GM21447 (cell line): ENCODE results near the gene LTBP4.
"Not testable (repeated sequence)": the region's sequence is repeated elsewhere in the genome, so short reads cannot be mapped to it uniquely, and the experiment has no call there.

Experiments
- ATAC-seq: cut with Tn5 transposase; IDR thresholded peaks from one replicate; pipeline ENCODE4 v1.9.1; 2021; ENCODE audit not compliant: unreplicated experiment

The LTBP4 gene

DNA sequence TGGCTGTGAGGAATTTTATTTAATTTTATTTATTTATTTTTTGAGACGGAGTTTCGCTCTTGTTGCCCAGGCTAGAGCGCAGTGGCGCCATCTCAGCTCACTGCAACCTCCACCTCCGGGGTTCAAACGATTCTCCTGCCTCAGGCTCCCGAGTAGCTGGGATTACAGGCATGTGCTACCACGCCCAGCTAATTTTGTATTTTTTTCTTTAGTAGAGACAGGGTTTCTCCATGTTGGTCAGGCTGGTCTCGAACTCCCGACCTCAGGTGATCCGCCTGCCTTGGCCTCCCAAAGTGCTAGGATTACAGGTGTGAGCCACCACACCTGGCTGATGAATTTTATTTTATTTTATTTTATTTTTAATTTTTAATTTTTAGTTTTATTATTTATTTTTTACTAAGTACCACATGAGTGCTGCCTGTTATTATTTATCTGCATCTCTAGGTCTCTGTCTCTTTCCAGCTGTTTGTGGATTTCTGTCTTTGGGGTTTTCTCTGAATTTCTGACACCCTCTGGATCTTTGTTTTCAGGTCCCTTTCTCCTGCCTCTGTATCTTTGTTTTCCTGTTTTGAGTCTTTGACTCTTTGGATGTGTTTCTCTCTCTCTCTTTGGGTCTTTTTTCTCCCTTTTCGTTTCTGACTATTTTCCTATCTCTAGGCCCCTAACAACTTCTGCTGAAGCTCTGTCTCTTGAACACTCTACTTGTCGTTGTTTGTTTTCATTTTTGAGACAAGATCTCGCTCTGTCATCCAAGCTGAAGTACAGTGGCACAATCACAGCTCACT lies 23.4 kb downstream of the LTBP4 start:
- not testable (repeated sequence) for ATAC-seq

DNA sequence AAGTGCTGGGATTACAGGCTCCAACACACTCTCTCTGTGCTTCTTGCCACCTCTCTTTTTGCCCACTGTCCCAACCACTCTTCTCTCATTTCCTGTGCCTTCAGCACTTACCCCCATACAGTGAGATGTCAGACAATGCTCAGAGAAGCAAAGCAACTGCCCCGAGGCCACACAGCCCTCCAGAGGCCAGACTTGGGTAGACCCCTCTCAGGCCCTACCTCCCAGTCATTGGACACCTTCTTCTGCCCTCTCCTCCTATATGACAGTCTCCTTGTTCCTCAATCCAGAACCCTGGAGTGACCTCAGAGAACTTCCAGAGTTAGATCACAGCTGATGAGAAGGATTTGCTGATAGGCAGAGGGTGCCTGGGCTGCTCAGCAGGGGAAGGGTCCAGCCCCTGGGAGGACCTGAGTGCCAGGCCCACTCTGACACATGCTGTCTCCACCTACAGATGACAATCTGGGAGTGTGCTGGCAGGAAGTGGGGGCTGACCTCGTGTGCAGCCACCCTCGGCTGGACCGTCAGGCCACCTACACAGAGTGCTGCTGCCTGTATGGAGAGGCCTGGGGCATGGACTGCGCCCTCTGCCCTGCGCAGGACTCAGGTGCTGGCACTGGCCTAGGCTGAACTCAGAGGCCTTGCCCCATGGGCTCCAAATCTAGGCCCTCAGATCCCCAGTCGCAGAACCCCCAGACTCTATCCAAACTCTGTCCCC lies 24.4 kb downstream of the LTBP4 start:
- ATAC-seq: no peak

DNA sequence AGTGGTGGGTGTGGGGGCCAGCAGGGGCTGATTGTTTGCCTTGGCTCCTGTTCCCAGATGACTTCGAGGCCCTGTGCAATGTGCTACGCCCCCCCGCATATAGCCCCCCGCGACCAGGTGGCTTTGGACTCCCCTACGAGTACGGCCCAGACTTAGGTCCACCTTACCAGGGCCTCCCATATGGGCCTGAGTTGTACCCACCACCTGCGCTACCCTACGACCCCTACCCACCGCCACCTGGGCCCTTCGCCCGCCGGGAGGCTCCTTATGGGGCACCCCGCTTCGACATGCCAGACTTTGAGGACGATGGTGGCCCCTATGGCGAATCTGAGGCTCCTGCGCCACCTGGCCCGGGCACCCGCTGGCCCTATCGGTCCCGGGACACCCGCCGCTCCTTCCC lies 25.7 kb downstream of the LTBP4 start:
- ATAC-seq: no peak

DNA sequence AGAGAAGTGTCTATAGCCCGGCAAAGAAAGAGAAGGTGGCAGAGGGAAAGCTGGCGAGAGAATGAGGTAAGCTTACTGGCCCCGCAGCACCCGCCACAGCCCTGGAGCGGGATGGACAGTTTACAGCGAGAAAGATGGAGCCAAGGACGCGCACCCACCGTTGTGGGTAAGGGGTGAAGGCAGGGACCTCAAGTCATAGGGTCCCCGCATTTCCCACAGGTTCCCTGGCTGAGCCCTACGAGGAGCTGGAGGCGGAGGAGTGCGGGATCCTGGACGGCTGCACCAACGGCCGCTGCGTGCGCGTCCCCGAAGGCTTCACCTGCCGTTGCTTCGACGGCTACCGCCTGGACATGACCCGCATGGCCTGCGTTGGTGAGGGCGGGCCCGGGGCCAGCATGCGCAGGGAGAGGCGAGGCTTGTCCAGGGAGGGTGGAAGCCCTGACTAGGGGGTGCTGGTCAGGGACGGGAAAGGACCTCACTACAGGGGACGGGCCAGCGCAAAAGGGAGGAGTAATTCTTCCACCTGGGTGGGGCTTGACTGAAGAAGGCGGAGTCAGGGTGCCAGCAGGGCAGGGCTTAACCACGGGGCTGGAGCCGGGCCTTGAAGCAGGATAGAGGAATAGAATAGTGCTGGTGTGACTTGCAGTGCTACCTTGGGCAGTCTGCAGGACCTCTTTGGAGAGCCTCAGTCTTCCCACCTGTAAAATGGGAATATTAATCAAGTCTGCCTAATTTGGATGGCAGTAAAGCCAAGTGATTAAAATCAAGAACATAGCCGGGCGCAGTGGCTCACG lies 26.5 kb downstream of the LTBP4 start:
- ATAC-seq: no peak

DNA sequence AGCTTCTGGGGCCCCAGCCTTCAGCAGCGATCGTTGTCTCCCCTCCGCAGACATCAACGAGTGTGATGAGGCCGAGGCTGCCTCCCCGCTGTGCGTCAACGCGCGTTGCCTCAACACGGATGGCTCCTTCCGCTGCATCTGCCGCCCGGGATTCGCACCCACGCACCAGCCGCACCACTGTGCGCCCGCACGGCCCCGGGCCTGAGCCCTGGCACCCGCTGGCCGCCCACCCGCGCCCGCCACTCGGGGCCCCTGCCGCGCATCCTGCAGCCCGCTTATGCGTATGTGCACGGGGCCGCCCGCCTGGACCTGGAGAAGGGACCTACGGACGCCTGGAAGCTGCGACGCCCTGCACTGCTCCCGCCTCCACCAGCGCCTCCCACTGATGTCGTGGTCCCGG lies 28.2 kb downstream of the LTBP4 start:
- no peak for ATAC-seq

DNA sequence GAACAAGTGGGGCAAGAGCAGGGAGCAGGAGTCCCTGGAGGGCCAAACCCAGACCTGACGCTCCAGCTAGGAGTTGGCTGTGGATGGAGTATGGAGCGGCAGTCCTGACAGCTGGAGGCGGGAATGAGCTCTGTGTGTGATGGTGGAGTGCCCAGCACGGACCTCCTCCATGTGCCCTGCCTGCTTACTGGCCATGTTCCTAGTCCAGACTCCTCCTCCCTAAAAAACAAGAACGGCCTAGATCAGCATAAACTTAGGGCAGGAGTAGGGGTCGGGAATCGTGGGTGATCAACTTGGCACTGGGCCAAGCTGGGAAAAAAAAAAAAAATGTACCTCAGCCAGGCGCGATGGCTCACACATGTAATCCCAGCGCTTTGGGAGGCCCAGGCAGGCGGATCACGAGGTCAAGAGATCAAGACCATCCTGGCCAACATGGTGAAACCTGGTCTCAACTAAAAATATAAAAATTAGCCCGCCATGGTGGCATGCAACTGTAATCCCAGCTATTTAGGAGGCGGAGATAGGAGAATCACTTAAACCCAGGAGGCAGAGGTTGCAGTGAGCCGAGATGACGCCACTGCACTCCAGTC lies 29.5 kb downstream of the LTBP4 start:
- ATAC-seq: no peak

DNA sequence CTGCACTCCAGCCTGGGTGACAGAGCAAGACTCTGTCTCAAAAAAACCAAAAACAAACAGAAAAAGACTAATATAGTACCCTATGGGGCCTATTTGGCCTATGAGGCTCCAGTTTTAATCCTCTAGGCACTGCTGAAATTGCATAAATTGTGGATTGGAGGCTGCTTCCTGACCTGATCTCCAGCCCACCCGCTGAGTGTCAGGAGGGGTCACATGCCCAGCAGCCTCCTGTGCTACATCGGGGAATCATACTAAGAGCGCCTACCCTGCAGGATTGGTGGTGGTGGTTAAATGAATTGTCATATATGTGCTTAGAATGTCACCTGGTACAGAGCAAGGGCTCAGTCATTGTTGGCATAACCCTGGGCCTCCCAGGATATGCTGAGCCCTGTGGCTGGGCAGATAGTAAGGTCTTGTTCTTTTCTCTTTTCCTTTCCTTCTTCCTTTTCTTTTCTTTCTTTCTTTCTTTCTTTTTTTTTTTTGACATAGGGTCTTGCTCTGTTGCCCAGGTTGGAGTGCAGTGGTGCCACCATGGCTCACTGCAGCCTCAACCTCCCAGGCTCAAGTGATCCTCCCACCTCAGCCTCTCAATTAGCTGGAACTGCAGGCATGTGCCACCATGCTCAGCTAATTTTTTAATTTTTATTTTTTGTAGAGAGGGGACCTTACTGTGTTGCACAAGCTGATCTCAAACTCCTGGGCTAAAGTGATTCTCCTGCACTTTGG lies 31.3 kb downstream of the LTBP4 start:
- ATAC-seq: no peak

DNA sequence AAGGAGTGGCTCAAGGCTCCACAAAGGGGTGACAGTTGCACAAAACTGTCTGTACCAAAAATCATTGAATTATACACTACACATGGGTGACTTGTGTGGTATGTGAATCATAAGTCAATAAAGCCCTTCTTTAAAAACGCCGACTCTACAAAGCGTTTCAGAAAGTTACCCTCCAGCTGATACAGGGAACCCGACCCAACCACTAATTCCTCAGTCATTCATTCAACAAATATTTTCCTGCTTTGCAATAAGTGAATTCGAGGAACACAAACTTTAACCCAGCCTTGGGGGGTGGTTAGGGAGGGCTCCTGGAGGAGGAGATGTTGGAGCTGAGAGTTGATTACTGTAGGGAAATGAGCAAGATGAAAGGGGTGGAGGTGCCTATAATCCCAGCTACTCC lies 32.0 kb downstream of the LTBP4 start:
- no peak for ATAC-seq

DNA sequence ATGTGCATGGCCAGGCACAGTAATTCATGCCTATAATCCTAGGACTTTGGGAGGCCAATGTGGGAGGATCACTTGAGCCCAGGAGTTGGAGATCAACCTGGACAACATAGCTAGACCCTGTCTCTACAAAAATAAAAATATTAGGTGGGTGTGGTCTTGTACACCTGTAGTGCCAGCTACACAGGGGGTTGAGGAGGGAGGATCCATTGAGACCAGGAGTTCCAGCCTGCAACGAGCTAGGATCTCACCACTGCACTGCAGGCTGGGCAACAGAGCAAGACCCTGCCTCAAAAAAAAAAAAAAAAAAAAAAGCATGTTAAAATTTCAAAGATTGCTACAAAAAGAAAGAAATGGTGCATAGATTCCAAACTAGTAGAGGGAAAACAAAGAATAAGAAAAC lies 37.2 kb downstream of the LTBP4 start:
- ATAC-seq: no peak

DNA sequence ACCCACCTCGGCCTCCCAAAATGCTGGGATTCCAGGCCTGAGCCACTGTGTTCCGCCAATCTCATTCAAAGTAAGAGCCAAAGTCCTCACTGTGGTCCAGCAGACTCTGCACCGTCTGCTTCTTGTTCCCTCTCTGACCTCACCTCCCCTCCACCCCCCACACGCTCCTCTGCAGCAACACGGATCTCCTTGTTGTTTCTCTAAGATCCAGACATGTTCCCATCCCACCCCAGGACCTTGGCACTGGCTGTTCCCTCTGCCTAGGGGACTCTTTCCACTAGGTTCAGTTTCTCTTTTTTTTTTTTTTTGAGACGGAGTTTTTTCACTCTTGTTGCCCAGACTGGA lies 38.4 kb downstream of the LTBP4 start:
- no peak for ATAC-seq

DNA sequence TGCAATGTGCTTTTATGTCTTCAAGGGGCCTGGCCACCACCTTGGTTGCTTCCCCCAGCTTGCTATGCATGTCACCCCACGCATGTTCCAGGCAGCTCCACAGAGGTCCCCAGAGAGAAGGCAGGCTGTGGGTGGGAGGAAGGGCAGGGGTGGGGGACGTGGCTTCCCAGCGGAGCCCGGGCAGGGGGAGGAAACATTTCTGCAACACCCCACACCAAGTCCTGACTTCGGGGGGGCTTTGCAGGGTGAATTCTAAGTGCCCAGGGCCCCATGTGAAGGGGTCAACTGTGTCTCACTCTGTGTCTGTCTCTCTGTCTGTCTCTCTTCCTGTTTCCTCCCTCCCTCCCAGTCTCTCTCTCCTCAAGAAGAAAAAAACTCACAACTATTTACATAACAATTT lies 39.6 kb downstream of the LTBP4 start:
- ATAC-seq: no peak

DNA sequence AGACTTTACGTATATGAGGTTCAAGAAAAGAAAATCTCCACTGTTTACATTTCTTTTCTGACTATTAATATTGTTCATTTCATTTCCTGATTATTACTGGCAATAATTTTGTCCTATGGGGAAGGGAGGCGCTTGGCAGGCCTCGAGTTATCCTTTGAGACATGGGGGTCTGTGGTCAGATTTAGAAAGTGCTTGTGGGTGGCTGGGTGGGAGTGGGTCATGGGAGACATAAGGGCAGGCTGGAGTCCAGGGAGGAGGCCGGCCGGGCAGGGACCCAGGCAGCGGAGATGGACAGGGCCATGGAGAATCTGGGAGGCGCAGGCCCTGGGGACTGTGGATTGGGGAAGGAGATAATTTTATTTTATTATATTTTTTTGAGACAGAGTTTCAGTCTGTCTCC lies 40.1 kb downstream of the LTBP4 start:
- no peak for ATAC-seq

DNA sequence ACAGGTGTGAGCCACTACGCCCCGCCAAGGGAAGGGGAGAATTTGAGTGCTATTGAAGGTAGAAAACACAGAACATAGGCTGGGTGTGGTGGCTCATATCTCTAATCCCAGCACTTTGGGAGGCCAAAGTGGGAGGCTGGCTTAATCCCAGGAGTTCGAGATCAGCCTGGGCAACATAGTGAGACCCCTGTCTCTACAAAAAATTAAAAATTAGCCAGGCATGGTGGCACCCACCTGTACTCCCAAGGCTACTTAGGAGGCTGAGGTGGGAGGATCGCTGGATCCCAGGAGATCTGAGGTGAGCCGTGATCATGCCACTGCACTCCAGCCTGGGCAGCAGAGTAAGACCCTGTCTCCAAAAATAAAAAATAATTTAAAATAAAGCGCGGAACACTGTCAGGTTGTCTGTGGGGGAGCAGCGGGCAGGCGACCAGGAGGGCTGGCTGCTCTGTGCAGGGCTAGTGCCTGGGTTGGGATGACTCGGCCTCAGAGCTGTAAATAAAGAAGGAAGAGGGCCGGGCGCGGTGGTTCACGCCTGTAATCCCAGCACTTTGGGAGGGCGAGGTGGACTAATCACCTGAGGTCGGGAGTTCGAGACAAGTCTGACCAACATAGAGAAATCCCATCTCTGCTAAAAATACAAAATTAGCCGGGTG lies 41.0 kb downstream of the LTBP4 start:
- ATAC-seq: no peak

DNA sequence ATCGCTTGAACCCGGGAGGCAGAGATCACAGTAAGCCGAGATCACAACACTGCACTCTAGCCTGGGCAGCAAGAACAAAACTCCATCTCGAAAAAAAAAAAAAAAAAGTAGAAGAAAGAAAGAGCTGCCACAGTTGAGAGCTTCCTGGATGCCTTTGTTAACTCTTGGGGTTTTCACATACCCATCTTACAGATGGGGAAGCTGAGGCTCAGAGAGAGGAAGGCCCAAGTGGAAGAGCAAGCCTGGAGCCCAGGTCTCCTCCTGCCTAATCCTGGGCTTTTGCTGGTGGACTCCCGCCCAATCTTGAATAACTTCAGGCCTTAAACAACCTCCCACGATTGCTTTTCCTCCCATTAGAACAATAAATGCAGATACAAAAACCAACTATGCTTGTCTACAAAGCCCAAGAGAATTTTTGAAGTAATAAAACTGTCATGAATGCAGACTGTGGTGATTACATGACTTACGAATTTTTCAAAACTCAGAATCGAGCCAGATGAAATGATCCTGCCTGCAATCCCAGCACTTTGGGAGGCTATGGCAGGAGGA lies 41.7 kb downstream of the LTBP4 start:
- ATAC-seq: no peak

DNA sequence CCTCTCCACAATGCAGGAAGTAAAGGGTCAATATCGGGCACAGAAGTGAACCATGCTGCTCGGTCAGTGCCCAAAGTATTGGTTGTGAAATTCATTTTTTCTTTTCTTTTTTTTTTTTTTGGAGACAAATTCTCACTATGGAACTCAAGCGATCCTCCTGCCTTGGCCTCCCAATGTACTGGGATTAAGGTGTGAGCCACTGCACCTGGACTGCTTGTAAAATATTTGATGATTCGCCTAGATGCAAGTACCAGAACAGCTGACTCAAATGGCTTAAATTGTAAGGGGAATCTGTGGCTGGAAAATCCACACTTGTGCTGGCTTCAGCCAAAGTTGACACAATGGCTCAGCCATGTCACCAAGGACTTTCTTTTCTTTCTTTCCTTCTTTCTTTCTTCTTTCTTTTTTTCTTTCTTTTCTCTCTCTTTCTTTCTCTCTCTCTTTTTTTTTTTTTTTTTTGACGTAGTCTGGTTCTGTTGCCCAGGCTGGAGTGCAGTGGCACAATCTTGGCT lies 45.6 kb downstream of the LTBP4 start:
- ATAC-seq: no peak

DNA sequence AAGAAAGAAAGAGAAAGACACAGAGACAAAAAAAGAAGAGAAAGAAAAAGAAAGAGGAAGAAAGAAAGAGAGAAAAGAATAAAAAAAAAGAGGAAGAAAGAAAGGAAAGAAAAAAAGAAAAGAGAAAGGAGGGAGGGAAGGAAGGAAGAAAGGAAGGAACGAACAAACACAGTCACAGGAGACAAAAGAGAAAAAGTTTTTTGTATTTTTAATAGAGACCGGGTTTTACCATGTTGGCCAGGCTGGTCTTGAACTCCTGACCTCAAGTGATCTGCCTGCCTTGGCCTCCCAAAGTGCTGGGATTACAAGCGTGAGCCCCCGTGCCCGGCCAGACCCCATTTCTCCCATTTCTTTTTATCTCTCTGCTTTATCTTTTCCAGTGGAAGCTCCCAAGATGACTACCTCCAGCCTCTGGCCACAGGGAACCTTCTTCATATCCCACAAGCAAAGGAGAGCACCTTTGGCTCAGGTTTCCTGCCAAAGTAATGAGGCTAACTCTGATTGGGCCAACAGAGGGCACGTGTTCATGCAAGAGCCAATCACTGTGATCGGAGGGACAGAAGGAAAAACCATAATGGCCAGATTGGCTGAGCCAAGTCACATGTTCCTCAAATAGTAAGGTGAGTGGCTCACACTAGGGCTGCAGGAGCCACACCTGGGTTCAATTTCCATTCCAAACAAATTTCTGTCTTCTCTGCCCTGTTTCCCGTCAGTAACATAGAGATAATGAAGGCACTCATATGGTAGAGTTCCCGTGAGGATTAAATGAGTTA lies 48.9 kb downstream of the LTBP4 start:
- not testable (repeated sequence) for ATAC-seq

DNA sequence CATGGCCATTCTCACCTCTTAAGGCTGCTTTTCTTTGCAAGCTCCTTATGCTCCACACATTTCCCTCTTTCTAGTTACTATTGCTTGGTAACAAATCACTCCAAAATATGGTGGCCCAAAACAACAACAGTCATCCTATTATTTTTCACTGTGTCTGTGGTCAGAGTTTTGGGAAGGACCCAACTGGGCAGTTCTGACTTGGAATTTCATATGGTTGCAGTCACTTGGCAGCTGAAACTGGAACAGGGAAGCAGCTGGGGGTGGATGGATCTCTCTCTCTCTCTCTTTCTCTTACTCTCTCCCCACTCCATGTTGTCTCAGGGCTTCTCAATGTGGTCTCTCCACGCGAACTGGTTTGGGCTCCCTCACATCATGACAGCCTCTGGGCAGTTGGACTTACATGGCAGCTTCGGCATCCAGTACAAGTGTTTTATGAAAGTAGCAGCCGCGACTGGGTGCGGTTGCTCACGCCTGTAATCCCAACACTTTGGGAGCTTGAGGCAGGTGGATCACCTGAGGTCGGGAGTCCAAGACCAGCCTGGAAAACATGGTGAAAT lies 49.7 kb downstream of the LTBP4 start:
- ATAC-seq: no peak

DNA sequence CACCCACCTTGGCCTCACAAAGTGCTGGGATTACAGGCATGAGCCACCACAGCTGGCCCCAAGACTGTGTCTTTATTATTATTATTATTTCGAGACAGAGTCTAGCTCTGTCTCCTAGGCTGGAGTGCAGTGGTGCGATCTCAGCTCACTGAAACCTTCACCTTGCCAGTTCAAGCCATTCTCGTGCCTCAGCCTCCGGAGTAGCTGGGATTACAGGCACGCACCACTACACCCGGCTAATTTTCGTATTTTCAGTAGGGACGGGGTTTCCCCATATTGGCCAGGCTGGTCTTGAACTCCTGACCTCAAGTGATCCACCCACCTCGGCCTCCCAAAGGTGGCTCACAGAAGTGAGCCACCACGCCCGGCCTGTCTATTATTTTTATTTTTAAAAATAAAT lies 51.1 kb downstream of the LTBP4 start:
- not testable (repeated sequence) for ATAC-seq

DNA sequence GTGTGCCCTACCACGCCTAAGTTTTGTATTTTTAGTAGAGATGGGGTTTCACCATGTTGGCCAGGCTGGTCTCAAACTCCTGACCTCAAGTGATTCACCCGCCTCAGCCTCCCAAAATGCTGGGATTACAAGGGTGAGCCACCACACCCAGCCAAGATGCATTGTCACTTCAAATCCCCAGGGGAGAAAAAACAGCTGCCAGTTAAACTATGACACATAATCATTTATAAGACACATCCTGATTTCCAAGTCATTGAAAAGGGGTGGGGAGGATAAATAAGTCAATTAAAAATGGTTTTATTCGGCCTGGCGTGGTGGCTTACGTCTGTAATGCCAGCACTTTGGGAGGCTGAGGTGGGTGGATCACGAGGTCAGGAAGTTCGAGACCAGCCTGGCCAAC lies 54.5 kb downstream of the LTBP4 start:
- ATAC-seq: not testable (repeated sequence)
